OCI-LY1 (cell line): ENCODE results near the gene WFDC6.

ENCODE experiments used
- H2AFZ ChIP-seq: fragments of 200-600 bp; sonication (generic), shearing (Covaris generic); 2 replicates; pipeline ENCODE4 v1.6.0; 2014; ENCODE audit warnings: antibody characterized with exemption, mild to moderate bottlenecking, low read length
- H3F3A ChIP-seq: fragments of 200-600 bp; sonication (generic), shearing (Covaris generic); 2 replicates; pipeline ENCODE4 v1.6.0; 2014; ENCODE audit warnings: mild to moderate bottlenecking, antibody characterized with exemption, low read length, moderate library complexity; ENCODE audit not compliant: insufficient read depth
- H3K27ac ChIP-seq: fragments of 200-600 bp; sonication (generic); 2 replicates; pipeline ENCODE4 v1.5.1; 2014; ENCODE audit warnings: low read length, mixed run types, mild to moderate bottlenecking, low read depth; ENCODE audit not compliant: poor library complexity, severe bottlenecking
- H3K27me3 ChIP-seq: fragments of 200-600 bp; sonication (generic); 2 replicates; pipeline ENCODE4 v1.6.0; 2014; ENCODE audit warnings: antibody characterized with exemption, mild to moderate bottlenecking, low read length, moderate library complexity; ENCODE audit not compliant: insufficient read depth
- H3K36me3 ChIP-seq: fragments of 200-600 bp; sonication (generic); 2 replicates; pipeline ENCODE4 v1.6.1; 2014; ENCODE audit warnings: mild to moderate bottlenecking, antibody characterized with exemption, low read length, moderate library complexity, mixed read lengths; ENCODE audit not compliant: insufficient read depth
- H3K4me1 ChIP-seq: fragments of 200-600 bp; sonication (generic); 2 replicates; pipeline ENCODE4 v1.5.1; 2014; ENCODE audit warnings: mild to moderate bottlenecking, low read length, moderate library complexity; ENCODE audit not compliant: insufficient read depth, severe bottlenecking
- H3K4me2 ChIP-seq: fragments of 200-600 bp; sonication (generic), shearing (Covaris generic); 2 replicates; pipeline ENCODE4 v1.6.1; 2014; ENCODE audit warnings: low read length
- H3K4me3 ChIP-seq: fragments of 200-600 bp; sonication (generic); 2 replicates; pipeline ENCODE4 v1.5.1; 2014; ENCODE audit warnings: low read length, low read depth, mild to moderate bottlenecking, mixed read lengths; ENCODE audit not compliant: poor library complexity, severe bottlenecking
- H3K79me2 ChIP-seq: fragments of 200-600 bp; shearing (Covaris generic); 2 replicates; pipeline ENCODE4 v1.6.1; 2016; ENCODE audit warnings: mixed run types, low read length, mixed read lengths; ENCODE audit not compliant: insufficient read depth
- H3K9ac ChIP-seq: fragments of 200-600 bp; sonication (generic), shearing (Covaris generic); 2 replicates; pipeline ENCODE4 v1.6.1; 2014; ENCODE audit warnings: mild to moderate bottlenecking, low read length, mixed read lengths
- H3K9me2 ChIP-seq: fragments of 200-600 bp; sonication (generic), shearing (Covaris generic); 2 replicates; pipeline ENCODE4 v1.6.1; 2014; ENCODE audit warnings: low read depth, mild to moderate bottlenecking, low read length, mixed read lengths
- H3K9me3 ChIP-seq: fragments of 200-600 bp; shearing (Covaris generic); 2 replicates; pipeline ENCODE4 v1.6.1; 2014; ENCODE audit warnings: low read length, mixed read lengths
- H4K20me1 ChIP-seq: fragments of 200-600 bp; sonication (generic), shearing (Covaris generic); 2 replicates; pipeline ENCODE4 v1.6.0; 2016; ENCODE audit warnings: mild to moderate bottlenecking, low read length; ENCODE audit not compliant: insufficient read depth
- EZH2 ChIP-seq: fragments of 200-600 bp; sonication (generic), shearing (Covaris generic); IDR thresholded peaks from 2 replicates; pipeline ENCODE4 v1.8.0; 2017; ENCODE audit warnings: borderline replicate concordance, mixed run types, mild to moderate bottlenecking, antibody characterized with exemption, low read length, moderate library complexity, mixed read lengths
- TF ChIP-seq, protein P1 (sequence below): fragments of 200-600 bp; sonication (generic), shearing (Covaris generic); IDR thresholded peaks from 2 replicates; pipeline ENCODE4 v1.5.1; 2017; ENCODE audit warnings: mild to moderate bottlenecking, antibody characterized with exemption, low read length, moderate library complexity, mixed read lengths

Gene WFDC6

GRCh38 chr20:45508068-45508886, 31.0 kb downstream of the WFDC6 start:
- Histone ChIP-seq H3K9ac (no peak overlapping the region), H3K4me3 (no peak overlapping the region), H3K4me2 (no peak overlapping the region), H3K79me2 (no peaks in the 10 kb centered on the region), H3K27me3 (no peaks in the 10 kb centered on the region), H3K4me1 (no peaks in the 10 kb centered on the region), H3K36me3 (no peaks in the 10 kb centered on the region), H3K9me2 (no peaks in the 10 kb centered on the region), H4K20me1 (no peaks in the 10 kb centered on the region), H3F3A (no peaks in the 10 kb centered on the region), H3K27ac (no peak overlapping the region), H2AFZ (no peak overlapping the region), H3K9me3 (no peaks in the 10 kb centered on the region)
- TF ChIP-seq EZH2 = no peak
- TF ChIP-seq, protein P1, sequence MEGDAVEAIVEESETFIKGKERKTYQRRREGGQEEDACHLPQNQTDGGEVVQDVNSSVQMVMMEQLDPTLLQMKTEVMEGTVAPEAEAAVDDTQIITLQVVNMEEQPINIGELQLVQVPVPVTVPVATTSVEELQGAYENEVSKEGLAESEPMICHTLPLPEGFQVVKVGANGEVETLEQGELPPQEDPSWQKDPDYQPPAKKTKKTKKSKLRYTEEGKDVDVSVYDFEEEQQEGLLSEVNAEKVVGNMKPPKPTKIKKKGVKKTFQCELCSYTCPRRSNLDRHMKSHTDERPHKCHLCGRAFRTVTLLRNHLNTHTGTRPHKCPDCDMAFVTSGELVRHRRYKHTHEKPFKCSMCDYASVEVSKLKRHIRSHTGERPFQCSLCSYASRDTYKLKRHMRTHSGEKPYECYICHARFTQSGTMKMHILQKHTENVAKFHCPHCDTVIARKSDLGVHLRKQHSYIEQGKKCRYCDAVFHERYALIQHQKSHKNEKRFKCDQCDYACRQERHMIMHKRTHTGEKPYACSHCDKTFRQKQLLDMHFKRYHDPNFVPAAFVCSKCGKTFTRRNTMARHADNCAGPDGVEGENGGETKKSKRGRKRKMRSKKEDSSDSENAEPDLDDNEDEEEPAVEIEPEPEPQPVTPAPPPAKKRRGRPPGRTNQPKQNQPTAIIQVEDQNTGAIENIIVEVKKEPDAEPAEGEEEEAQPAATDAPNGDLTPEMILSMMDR = no peak

DNA sequence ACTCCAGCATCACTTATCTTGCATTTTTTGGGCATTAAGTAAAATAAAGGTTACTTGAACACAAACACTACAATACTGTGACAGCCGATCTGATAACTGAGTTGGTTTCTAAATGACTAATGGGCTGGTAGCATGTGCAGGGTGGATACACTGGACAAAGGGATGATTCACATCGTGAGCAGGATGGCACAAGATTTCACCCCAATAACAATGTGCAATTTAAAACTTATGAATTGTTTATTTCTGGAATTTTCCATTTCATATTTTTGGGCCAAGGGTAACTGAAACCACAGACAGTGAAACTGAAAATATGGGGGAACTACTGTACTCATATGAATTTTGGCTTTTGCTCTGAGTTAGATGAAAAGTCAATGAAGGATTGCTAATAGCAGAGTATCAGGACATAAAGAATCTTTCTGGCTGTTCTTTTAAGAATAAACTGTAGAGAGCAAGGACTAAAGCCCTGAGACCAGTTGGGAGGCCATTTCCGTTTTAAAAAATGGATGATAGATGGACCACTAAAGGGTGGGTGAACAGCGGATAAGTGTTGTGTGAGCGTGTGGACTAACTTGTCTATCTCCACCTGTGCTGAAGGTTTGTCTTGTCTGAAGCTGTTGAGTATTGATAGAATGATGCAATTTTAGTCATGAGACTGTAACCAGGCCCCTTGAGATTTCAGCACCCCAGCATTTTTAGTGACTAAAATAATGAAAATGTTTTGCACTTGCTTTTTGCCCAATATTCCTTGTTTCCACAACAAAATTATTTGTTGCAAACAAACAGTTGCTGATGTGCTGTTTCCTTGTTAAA, 32.1 kb downstream of the WFDC6 start:
- Histone ChIP-seq H3K9me2 (no peaks in the 10 kb centered on the region), H3K36me3 (no peaks in the 10 kb centered on the region), H3K27me3 (no peaks in the 10 kb centered on the region), H3K79me2 (no peaks in the 10 kb centered on the region), H2AFZ (no peak overlapping the region), H3K4me2 (no peak overlapping the region), H3K4me3 (no peak overlapping the region), H4K20me1 (no peaks in the 10 kb centered on the region), H3K27ac (no peak overlapping the region), H3K4me1 (no peaks in the 10 kb centered on the region), H3F3A (no peaks in the 10 kb centered on the region), H3K9ac (no peak overlapping the region), H3K9me3 (no peaks in the 10 kb centered on the region)
- TF ChIP-seq, protein P1 = no peak

DNA sequence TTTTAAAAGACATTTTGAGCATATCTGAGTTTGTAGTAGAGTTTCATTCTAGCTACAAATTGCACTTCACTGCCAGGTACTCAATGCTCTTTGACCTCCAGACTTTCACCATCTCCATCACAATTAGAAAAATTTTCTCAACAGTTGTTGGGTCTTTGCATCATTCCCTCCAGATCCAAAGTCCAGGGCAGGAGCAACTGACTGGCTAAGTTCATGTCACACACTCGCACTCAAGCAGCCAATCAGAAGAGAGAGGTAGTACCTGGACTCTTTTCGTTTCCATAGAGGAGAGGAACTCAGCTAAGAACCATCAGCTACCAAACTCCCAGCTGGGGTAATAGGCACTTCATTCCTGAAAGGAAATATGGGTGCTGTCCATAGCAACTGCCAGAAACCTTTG, 32.9 kb downstream of the WFDC6 start:
- Histone ChIP-seq H3K9me2 (no peaks in the 10 kb centered on the region), H3K4me2 (no peak overlapping the region), H3K27me3 (no peaks in the 10 kb centered on the region), H2AFZ (no peak overlapping the region), H3K4me1 (no peaks in the 10 kb centered on the region), H3K27ac (no peak overlapping the region), H3K9ac (no peak overlapping the region), H3K36me3 (no peaks in the 10 kb centered on the region), H4K20me1 (no peaks in the 10 kb centered on the region), H3K79me2 (no peaks in the 10 kb centered on the region), H3F3A (no peaks in the 10 kb centered on the region), H3K4me3 (no peak overlapping the region), H3K9me3 (no peaks in the 10 kb centered on the region)
- TF ChIP-seq EZH2 = no peak
- TF ChIP-seq, protein P1 = no peak
